NCI-H2196 (cell line): ENCODE measurements around the gene HLA-B.
"Not testable (repeated sequence)": the region's sequence is repeated elsewhere in the genome, so short reads cannot be mapped to it uniquely, and the experiment has no call there.

Source experiments
- DNase-seq: peaks from one replicate; lab custom pipeline; 2025; ENCODE audit not compliant: unreplicated experiment; lab: John Stamatoyannopoulos, UW

Gene HLA-B

DNA sequence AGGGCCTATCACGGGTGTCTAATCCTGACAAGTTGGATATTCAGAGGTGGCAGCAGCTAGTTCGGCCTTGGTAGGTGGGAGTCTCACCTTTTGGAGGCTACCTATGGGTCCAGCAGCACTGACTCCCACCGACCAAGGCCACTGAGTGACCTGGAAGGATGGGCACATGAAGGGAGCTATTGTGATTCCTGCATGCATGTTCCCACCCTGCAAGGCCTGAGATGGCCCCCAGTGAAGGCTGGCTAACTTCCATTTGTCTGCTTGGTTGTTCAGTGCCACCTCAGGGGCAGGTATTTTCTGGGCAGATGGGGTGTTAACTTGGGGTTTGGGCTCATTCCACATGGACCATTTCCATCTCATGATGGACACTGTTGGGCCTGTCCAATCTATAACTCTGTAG lies 28.1 kb upstream of the HLA-B start:
- no peak for DNase-seq

DNA sequence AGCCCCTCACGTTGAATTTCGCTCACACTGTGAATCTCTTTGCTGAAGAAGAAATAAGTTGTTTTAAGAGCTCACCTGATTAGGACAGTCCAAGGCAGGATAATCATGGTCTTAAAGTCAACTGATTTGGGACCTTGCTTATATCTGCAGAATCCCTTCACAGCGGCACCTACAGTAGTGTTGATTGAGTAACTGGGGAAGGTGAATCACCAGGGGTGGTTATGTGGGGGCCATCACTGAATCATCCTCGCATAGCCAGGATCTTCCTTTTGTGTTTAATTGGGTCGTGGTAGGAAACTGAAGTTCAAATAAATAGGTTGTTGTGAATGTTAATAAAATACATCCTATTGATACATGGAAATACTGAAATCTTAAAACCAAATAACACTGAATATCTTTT lies 26.2 kb upstream of the HLA-B start:
- no peak for DNase-seq

DNA sequence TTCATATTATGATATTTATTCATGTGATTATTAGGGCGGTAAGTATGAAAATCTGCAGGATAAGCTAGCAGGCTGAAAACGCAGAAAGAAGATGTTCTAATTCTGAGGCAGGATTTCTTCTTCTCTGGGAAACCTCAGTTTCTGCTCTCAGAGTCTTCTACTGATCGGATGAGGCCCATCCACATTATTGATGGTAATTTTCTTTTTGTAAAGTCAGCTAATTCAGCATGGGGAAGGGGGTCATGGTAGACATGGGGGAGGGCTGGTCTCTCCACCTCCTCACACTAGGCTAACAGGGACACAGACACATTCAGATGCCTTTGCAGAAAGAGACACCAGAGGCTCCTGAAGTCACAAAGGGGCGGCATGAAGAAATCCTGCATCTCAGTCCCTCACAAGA lies 24.7 kb upstream of the HLA-B start:
- DNase-seq: no peak

DNA sequence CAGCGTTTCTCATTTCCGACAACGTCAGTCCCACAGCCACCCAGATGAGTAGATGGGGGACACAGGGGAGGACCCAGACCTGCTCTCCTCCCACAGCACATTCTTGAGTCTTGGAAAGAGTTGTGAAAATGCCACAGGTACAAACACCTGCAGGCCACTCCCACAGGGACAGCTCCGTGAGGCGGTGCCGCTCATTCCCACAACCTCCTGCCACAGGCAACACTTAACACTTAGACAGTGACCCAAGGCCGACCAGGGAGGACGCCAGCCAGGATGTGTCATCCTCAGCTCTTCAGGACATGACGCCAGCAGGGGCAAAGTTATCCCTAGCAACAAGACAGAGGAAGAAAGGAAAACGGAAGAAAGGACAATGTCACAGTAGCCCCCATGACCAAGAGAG lies 22.9 kb upstream of the HLA-B start:
- DNase-seq: no peak

DNA sequence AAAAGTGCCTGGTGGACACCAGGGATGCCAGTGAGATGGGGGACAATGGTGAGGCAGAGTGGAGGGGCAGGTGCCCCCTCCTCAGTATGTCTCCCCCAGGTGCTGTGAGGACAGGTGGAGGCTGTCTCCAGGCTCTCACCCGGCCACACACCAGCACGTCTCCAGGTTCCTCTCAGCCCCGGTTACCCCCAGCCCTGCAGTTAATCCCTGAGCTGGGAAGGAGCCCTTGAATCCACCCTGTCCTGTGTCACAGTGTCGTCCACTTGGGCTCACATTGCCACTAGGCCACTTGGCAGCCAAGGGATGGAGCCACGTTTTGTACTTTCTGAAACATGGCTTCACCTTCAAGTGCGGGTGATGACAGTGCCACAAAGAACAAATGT lies 21.7 kb upstream of the HLA-B start:
- no peak for DNase-seq

DNA sequence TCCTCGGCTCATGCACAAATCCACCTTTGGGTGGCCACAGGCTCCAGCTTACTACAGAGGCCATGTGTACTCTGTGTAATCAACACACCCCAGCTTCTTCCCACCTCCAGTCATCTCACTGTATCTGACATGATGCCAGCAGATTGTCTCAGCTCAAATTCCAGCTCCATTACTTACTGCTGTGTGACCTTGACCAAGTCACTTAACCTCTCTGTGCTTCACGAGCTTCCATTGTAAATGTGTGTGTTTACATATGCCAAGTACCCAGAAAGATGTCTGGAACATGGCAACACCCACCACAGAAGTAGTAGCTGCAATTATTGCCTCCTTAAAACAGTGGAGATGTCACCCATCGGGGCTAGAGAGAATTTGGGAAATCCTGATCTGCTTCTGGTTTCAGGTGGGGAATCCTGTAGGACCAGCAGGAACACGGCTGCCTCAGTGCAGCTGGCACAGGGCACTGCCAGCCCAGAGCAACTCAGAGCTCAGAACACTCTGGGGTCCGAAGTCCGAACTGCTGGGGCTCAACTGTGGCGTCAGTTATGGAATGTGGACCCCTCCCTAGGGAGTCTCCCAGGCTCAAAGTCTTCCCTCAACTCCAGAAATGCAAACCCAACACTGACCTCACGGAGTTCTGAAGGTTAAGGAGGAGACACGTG lies 21.2 kb upstream of the HLA-B start:
- DNase-seq: no peak

DNA sequence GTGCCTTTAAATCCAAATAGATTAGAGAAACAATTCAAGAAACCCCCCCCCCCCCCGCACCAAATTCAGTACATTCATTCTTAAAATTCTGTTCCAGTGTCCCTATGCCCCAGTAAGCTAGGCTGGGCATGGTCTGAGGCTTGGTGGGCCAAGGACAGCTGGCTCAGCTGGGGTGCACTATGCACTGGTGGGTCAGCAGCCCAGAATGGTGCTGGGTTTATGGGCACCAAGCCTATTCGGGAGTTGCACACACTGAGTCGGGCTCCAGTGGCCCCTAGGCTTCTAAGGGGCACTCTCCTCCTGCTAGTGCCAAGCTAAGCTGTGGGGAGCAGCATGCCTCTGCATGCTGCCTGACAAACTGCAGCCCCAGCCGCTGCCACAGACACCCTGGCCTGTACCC lies 20.1 kb upstream of the HLA-B start:
- no peak for DNase-seq

DNA sequence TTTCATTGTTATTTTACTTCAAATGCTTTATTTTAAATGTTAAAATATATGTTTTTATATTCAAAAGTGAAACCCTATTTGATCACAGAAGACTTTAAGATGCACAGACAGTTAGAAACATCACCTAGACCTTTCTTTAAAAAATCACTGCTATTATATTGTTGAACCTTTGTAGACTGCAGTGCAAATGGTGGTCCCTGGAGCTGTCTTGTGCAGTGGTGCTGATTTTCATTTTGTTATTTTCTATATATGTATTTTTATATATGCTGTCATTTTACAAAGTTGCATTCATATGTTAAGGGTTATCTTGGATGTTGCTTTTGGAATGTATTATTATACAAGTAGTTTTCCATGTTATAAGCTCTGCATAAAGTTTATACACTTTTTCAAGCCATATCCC lies 18.7 kb upstream of the HLA-B start:
- no peak for DNase-seq

DNA sequence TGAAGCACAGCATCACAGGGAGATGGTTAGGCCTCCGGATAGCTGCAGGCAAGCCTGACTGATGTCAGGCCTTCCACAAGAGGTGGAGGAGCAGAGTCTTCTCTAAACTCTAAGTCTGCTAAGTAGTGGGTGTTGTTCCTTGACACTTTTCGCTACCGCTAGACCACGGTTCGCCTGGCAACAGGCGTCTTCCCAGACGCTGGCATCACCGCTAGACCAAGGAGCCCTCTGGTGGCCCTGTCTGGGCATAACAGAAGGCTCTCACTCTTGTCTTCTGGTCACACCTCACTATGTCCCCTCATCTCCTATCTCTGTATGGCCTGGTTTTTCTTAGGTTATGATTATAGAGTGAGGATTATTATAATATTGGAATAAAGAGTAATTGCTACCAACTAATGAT lies 17.1 kb upstream of the HLA-B start:
- DNase-seq: not testable (repeated sequence)

DNA sequence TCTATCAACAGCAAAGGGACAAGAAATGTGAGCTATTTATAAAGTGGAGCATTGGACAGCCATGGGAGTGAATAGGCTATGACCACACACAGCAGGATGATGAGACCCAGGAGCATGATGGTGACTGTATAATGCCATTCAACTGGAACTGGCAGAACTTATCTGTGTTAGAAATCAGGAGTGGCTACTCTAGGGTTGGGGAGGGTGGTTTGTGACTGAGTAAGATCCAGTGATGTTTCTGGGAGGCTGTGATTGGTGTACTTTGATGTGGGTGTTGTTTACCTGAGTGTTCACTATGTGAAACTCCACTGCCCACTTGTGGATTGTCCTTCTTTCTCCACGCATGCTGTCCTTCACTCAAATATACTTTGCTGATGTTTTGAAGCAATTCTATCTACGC lies 11.5 kb upstream of the HLA-B start:
- DNase-seq: no peak

DNA sequence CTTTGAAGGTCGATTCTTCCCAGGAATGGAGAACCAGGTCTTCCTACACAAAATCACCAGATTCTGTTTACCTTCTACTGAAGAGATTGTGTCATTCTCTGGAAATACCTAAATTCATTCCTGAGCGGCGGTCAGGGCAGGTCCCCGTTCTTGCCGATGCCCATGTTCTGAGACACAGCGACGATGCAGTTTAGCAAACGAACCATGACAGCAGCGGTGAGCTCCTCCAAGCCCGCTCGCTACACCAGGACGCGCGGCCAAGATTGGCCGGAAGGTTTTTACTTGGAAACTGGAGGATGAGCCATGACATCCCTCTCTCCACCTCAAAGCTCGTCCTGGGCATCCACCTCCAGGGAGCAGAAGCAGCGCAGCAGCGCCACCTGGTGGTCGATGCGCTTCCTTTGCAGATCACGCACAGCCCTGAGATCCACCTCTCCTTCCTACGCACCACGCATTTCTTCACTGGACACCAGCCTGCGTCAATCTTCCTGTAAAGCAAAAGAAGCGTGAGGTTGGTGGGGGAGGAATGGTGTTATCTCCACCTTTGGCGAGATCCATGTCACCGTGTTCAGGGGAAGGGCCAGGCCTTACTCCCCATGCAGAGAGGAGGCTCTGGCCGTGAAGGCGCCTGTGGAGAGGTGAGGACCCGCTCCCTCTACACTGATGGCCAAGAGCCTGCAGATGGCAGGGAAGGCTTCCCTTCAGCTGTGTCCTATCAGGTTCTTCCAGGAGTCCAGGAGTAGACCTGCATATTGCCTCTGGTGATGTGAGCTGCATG lies 9.9 kb upstream of the HLA-B start:
- DNase-seq: peak; percentile 93

DNA sequence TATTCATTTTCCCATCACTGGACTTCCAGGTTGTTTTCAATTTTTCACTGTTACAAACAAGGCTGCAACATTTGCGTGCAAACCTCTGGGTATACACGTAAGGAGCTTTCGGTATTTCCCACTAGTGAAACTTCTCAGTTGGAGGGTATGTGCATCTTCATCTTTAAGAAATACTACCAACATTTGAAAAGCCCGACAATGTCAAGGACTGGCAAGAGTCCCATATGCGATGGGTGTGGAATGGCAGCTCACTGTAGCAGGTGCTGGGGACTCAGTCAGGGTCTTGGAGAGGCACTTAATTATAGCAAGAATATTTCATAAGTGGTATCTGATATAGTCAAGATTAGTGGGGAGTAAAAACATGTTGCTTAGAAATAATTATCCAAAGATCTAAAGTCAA lies 8.9 kb upstream of the HLA-B start:
- no peak for DNase-seq

DNA sequence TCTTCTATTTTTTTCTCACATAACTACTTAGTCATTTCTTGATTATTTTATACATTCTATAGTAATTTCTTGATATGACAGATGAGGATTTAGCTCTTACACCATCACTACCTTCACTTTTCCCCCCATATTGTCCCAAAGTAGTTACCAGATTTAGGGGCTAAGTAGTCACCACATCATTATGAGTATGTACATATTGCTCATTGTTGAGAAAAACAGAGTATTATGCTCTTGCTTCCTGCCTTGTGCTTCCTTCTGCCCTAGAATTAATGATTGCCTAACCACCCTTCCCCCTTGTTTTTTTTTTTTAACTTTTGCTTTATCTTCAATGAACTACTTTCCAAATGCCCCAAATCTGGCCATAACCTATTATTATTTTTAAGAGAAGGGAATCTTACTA lies 6.8 kb upstream of the HLA-B start:
- no peak for DNase-seq

DNA sequence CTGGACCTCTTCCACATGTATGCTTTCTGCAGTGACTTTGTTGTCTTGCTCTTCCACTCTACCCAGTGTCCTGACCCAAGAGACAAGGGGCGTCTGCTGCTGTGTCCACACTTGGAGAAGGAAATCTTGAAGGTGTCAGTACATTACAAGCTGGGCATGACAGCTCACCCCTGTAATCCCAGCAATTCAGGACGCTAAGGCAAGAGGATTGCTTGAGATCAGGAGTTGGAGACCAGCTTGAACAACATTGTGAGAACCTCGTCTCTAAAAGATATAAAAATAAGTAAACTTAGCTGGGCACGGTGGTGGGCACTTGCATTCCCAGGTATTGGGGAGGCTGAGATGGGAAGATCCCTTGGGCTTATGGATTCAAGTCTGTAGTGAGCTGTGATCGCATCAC lies 5.8 kb upstream of the HLA-B start:
- DNase-seq: no peak

DNA sequence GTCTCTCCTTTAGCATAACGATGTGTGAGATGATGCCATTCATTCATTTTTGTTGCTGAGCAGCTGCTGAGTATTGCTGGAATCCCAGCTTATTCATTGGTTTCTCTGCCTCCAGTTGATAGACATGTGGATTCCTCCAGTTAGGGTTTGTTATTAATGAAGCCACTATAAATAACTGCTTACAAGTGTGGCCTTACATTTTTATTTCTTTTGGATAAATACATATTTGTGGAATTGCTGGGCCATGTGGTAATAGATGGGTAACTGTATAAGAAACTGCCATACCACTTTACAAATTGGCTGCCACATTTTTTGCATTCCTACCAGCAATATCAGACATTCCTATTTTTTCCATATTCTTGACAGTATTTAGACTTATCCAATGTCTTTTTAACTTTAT lies 2.6 kb upstream of the HLA-B start:
- DNase-seq: no peak

DNA sequence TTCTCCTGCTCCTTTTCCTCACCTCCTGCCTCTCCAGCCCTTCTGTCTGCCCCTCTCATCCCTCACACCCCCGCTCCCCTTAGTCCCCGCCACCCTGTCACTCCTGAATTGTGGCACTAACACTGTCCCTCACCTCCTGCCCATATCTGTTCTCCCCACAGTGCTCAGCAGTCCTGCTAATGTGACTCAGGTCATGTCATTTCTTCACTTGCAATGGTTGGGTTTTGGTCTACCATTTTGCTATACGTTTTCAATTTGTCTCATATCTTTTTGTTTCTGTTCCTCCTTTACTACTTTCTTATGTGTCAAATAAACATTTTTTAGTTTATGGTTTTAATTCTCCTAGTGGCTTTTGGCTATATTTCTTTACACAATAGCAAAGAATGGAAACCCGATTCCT lies 1.3 kb upstream of the HLA-B start:
- no peak for DNase-seq

DNA sequence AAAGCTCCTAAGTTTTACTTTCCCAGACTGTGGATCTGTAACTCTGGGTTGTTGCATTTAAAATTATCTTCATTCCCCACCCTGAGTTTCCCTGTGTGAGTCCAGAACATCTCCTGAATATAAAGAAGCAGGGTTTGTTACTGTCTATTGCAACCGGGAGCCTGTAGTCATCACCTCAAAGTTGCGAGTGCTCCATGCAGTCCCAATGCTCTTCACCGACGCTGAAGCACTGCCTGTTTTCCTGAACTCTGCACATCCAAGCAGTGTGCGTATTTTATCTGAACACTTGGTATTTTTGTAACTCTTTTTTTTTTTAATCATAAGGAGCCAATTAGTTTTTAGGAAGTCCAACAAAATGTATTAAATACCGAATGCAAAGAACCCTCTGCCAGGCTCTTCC lies 907 bp upstream of the HLA-B start:
- no peak for DNase-seq

DNA sequence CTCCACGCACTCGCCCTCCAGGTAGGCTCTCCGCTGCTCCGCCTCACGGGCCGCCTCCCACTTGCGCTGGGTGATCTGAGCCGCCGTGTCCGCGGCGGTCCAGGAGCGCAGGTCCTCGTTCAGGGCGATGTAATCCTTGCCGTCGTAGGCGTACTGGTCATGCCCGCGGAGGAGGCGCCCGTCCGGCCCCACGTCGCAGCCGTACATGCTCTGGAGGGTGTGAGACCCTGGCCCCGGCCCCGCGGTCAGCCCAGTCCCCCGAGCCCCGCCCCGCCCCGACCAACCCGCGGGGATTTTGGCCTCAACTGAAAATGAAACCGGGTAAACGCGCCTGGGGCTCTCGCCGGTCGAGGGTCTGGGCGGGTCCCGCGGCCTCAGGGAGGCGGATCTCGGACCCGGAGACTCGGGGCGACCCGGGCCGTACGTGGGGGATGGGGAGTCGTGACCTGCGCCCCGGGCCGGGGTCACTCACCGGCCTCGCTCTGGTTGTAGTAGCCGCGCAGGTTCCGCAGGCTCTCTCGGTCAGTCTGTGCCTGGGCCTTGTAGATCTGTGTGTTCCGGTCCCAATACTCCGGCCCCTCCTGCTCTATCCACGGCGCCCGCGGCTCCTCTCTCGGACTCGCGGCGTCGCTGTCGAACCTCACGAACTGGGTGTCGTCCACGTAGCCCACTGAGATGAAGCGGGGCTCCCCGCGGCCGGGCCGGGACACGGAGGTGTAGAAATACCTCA lies 598 bp downstream of the HLA-B start:
- DNase-seq: no peak

DNA sequence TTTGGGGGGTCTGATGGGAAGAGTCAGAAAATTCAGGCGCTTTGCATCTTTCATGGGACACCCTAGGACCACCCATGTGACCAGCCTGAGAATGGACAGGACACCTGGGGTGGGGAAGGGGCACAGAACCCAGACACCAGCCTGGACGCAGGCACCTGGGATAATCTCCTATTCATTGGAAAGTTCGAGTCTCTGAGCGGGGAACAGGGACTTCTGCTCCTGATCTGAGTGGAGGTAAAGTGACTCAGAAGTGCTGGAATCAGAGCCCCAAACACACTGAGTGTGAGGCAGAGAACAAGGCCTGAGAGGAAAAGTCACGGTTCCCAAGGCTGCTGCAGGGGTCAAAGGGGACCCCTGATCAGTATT lies 1.4 kb downstream of the HLA-B start:
- DNase-seq: no peak

DNA sequence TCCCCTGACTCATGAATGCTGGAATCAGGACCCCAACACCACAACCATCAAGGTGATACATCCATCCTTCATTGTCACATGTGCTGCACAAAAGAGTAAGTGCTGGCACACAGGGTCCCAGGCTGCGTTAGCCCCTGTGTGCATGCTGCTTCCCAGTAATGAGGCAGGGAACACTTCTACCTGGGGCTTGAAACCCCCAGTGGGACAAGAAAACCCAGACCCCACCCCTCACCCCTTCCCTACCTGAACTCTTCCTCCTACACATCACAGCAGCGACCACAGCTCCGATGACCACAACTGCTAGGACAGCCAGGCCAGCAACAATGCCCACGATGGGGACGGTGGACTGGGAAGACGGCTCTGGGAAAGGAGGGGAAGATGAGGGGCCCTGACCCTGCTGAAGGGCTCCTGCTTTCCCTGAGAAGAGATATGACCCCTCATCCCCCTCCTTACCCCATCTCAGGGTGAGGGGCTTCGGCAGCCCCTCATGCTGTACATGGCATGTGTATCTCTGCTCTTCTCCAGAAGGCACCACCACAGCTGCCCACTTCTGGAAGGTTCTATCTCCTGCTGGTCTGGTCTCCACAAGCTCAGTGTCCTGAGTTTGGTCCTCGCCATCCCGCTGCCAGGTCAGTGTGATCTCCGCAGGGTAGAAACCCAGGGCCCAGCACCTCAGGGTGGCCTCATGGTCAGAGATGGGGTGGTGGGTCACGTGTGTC lies 2.0 kb downstream of the HLA-B start:
- DNase-seq: no peak

DNA sequence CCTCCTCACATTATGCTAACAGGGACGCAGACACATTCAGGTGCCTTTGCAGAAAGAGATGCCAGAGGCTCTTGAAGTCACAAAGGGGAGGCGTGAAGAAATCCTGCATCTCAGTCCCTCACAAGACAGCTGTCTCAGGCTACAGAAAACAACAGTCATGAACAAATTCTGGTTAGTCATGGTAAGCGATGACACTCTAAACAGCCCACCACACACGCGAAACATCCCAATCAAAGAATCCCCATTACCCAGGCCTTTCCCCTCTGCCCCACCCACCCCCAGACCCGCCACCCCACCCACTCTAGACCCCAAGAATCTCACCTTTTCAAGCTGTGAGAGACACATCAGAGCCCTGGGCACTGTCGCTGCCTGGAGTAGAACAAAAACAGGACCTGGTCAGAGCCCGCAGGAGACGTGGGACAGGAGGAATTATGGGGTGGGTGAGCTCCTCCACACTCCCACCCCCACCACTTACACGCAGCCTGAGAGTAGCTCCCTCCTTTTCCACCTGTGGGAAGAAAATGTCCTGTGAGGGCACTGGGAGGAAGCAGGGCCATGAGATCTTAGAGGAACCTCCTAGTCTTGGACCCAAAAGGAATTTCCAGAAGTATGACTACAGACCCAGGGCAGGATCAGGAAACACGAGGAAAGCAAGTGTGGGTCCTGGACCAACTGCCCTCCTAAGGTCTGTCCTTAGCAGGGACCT lies 2.7 kb downstream of the HLA-B start:
- no peak for DNase-seq
